SK-N-SH treated with all-trans-retinoic acid at 6 μM for 48 hours (cell line): ENCODE data around the gene SSU72.

Source experiments
- ATAC-seq: fragments of 200-7000 bp; cut with Tn5 transposase; 3 replicates; pipeline ENCODE4 v1.9.1; 2020; ENCODE audit warnings: mild to moderate bottlenecking, moderate library complexity
- ARNTL ChIP-seq: fragments of 450-650 bp; formaldehyde crosslinking; IDR thresholded peaks from 2 replicates; pipeline ENCODE4 v1.5.0; 2020; ENCODE audit warnings: low read depth, mild to moderate bottlenecking, moderate library complexity, borderline replicate concordance
- BACH2 ChIP-seq: fragments of 250-450 bp; sonication (Bioruptor Pico); IDR thresholded peaks from 2 replicates; pipeline ENCODE4 v1.9.0; 2021; ENCODE audit warnings: mild to moderate bottlenecking, borderline replicate concordance
- CSDC2 ChIP-seq: fragments of 250-450 bp; sonication (Bioruptor Pico); IDR thresholded peaks from 2 replicates; pipeline ENCODE4 v1.5.0; 2020; ENCODE audit warnings: mild to moderate bottlenecking, moderate library complexity
- ESRRG ChIP-seq: fragments of 250-450 bp; sonication (Bioruptor Pico); IDR thresholded peaks from 2 replicates; pipeline ENCODE4 v1.6.1; 2021; ENCODE audit warnings: mild to moderate bottlenecking
- GLIS3 ChIP-seq: fragments of 250-450 bp; sonication (Bioruptor Pico); IDR thresholded peaks from 2 replicates; pipeline ENCODE4 v1.5.0; 2020; ENCODE audit warnings: mild to moderate bottlenecking, moderate library complexity
- ISL1 ChIP-seq: fragments of 250-450 bp; sonication (Bioruptor Pico); IDR thresholded peaks from 2 replicates; pipeline ENCODE4 v2.1.2; 2022; ENCODE audit warnings: mild to moderate bottlenecking, moderate library complexity
- OSR1 ChIP-seq: fragments of 250-450 bp; sonication (Bioruptor Pico); IDR thresholded peaks from 2 replicates; pipeline ENCODE4 v1.8.0; 2022; ENCODE audit warnings: moderate library complexity, mild to moderate bottlenecking, inconsistent platforms
- RARB ChIP-seq: fragments of 250-450 bp; sonication (Bioruptor Pico); IDR thresholded peaks from 2 replicates; pipeline ENCODE4 v1.8.0; 2021; ENCODE audit warnings: mild to moderate bottlenecking, moderate library complexity
- SNAI2 ChIP-seq: fragments of 250-450 bp; sonication (Bioruptor Pico); IDR thresholded peaks from 2 replicates; pipeline ENCODE4 v1.5.0; 2020; ENCODE audit warnings: mild to moderate bottlenecking, moderate library complexity
- TOX ChIP-seq: fragments of 250-450 bp; sonication (Bioruptor Pico); IDR thresholded peaks from 2 replicates; pipeline ENCODE4 v1.8.0; 2021; ENCODE audit warnings: mild to moderate bottlenecking, moderate library complexity, borderline replicate concordance
- ZC3H10 ChIP-seq: fragments of 250-450 bp; sonication (Bioruptor Pico); IDR thresholded peaks from 2 replicates; pipeline ENCODE4 v1.5.1; 2021; ENCODE audit warnings: mild to moderate bottlenecking, moderate library complexity
- ZFP3 ChIP-seq: fragments of 250-450 bp; sonication (Bioruptor Pico); IDR thresholded peaks from 2 replicates; pipeline ENCODE4 v1.5.0; 2020; ENCODE audit warnings: mild to moderate bottlenecking, moderate library complexity
- ZFP30 ChIP-seq: fragments of 450-650 bp; formaldehyde crosslinking; IDR thresholded peaks from 2 replicates; pipeline ENCODE4 v1.5.0; 2022; ENCODE audit warnings: mild to moderate bottlenecking, moderate library complexity
- ZNF70 ChIP-seq: fragments of 450-650 bp; formaldehyde crosslinking; IDR thresholded peaks from 2 replicates; pipeline ENCODE4 v1.5.0; 2020; ENCODE audit warnings: mild to moderate bottlenecking, moderate library complexity
- ZNF8 ChIP-seq: fragments of 450-650 bp; formaldehyde crosslinking; IDR thresholded peaks from 2 replicates; pipeline ENCODE4 v1.5.0; 2020; ENCODE audit warnings: mild to moderate bottlenecking, moderate library complexity
- TF ChIP-seq, protein P1 (sequence below): fragments of 250-450 bp; sonication (Bioruptor Pico); IDR thresholded peaks from 2 replicates; pipeline ENCODE4 v1.5.1; 2021; ENCODE audit warnings: mild to moderate bottlenecking, moderate library complexity
- TF ChIP-seq, protein P2 (sequence below): fragments of 250-450 bp; sonication (Bioruptor Pico); IDR thresholded peaks from 2 replicates; pipeline ENCODE4 v1.8.0; 2020; ENCODE audit warnings: mild to moderate bottlenecking, moderate library complexity, borderline replicate concordance
- TF ChIP-seq, protein P3 (sequence below): fragments of 250-450 bp; sonication (Bioruptor Pico); IDR thresholded peaks from 2 replicates; pipeline ENCODE4 v1.8.0; 2021; ENCODE audit warnings: low read depth, mild to moderate bottlenecking, moderate library complexity, borderline replicate concordance
- TF ChIP-seq, protein P4 (sequence below): fragments of 250-450 bp; sonication (Bioruptor Pico); IDR thresholded peaks from 2 replicates; pipeline ENCODE4 v1.5.1; 2020; ENCODE audit warnings: low read depth, mild to moderate bottlenecking, moderate library complexity
- TF ChIP-seq, protein P5 (sequence below): fragments of 250-450 bp; sonication (Bioruptor Pico); IDR thresholded peaks from 2 replicates; pipeline ENCODE4 v1.5.0; 2020; ENCODE audit warnings: mild to moderate bottlenecking, moderate library complexity

Gene SSU72

GRCh38 chr1:1622788-1623094 lies 48.1 kb upstream of the SSU72 start:
- no peak for TF ChIP-seq BACH2 (CRISPR knock-in tag)
- TF ChIP-seq, protein P1, sequence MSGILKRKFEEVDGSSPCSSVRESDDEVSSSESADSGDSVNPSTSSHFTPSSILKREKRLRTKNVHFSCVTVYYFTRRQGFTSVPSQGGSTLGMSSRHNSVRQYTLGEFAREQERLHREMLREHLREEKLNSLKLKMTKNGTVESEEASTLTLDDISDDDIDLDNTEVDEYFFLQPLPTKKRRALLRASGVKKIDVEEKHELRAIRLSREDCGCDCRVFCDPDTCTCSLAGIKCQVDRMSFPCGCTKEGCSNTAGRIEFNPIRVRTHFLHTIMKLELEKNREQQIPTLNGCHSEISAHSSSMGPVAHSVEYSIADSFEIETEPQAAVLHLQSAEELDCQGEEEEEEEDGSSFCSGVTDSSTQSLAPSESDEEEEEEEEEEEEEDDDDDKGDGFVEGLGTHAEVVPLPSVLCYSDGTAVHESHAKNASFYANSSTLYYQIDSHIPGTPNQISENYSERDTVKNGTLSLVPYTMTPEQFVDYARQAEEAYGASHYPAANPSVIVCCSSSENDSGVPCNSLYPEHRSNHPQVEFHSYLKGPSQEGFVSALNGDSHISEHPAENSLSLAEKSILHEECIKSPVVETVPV: no peak
- no peak for TF ChIP-seq ZFP30 (CRISPR knock-in tag)
- no peak for TF ChIP-seq SNAI2 (CRISPR knock-in tag)
- TF ChIP-seq ZNF70 (CRISPR knock-in tag): no peak
- no peak for TF ChIP-seq ISL1 (CRISPR knock-in tag)
- no peak for TF ChIP-seq ZFP3 (CRISPR knock-in tag)
- TF ChIP-seq, protein P2, sequence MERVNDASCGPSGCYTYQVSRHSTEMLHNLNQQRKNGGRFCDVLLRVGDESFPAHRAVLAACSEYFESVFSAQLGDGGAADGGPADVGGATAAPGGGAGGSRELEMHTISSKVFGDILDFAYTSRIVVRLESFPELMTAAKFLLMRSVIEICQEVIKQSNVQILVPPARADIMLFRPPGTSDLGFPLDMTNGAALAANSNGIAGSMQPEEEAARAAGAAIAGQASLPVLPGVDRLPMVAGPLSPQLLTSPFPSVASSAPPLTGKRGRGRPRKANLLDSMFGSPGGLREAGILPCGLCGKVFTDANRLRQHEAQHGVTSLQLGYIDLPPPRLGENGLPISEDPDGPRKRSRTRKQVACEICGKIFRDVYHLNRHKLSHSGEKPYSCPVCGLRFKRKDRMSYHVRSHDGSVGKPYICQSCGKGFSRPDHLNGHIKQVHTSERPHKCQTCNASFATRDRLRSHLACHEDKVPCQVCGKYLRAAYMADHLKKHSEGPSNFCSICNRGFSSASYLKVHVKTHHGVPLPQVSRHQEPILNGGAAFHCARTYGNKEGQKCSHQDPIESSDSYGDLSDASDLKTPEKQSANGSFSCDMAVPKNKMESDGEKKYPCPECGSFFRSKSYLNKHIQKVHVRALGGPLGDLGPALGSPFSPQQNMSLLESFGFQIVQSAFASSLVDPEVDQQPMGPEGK (CRISPR knock-in tag): no peak
- TF ChIP-seq, protein P3, sequence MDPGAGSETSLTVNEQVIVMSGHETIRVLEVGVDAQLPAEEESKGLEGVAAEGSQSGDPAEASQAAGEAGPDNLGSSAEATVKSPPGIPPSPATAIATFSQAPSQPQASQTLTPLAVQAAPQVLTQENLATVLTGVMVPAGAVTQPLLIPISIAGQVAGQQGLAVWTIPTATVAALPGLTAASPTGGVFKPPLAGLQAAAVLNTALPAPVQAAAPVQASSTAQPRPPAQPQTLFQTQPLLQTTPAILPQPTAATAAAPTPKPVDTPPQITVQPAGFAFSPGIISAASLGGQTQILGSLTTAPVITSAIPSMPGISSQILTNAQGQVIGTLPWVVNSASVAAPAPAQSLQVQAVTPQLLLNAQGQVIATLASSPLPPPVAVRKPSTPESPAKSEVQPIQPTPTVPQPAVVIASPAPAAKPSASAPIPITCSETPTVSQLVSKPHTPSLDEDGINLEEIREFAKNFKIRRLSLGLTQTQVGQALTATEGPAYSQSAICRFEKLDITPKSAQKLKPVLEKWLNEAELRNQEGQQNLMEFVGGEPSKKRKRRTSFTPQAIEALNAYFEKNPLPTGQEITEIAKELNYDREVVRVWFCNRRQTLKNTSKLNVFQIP: no peak
- TF ChIP-seq ZC3H10 (CRISPR knock-in tag): no peak
- TF ChIP-seq TOX (CRISPR knock-in tag): no peak
- TF ChIP-seq, protein P4, sequence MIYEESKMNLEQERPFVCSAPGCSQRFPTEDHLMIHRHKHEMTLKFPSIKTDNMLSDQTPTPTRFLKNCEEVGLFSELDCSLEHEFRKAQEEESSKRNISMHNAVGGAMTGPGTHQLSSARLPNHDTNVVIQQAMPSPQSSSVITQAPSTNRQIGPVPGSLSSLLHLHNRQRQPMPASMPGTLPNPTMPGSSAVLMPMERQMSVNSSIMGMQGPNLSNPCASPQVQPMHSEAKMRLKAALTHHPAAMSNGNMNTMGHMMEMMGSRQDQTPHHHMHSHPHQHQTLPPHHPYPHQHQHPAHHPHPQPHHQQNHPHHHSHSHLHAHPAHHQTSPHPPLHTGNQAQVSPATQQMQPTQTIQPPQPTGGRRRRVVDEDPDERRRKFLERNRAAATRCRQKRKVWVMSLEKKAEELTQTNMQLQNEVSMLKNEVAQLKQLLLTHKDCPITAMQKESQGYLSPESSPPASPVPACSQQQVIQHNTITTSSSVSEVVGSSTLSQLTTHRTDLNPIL (CRISPR knock-in tag): no peak
- no peak for TF ChIP-seq OSR1 (CRISPR knock-in tag)
- TF ChIP-seq RARB (CRISPR knock-in tag): no peak
- TF ChIP-seq, protein P5, sequence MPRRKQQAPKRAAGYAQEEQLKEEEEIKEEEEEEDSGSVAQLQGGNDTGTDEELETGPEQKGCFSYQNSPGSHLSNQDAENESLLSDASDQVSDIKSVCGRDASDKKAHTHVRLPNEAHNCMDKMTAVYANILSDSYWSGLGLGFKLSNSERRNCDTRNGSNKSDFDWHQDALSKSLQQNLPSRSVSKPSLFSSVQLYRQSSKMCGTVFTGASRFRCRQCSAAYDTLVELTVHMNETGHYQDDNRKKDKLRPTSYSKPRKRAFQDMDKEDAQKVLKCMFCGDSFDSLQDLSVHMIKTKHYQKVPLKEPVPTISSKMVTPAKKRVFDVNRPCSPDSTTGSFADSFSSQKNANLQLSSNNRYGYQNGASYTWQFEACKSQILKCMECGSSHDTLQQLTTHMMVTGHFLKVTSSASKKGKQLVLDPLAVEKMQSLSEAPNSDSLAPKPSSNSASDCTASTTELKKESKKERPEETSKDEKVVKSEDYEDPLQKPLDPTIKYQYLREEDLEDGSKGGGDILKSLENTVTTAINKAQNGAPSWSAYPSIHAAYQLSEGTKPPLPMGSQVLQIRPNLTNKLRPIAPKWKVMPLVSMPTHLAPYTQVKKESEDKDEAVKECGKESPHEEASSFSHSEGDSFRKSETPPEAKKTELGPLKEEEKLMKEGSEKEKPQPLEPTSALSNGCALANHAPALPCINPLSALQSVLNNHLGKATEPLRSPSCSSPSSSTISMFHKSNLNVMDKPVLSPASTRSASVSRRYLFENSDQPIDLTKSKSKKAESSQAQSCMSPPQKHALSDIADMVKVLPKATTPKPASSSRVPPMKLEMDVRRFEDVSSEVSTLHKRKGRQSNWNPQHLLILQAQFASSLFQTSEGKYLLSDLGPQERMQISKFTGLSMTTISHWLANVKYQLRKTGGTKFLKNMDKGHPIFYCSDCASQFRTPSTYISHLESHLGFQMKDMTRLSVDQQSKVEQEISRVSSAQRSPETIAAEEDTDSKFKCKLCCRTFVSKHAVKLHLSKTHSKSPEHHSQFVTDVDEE (CRISPR knock-in tag): no peak
- no peak for TF ChIP-seq GLIS3
- TF ChIP-seq ESRRG (CRISPR knock-in tag): no peak
- no peak for TF ChIP-seq ARNTL (CRISPR knock-in tag)
- TF ChIP-seq, all 23 proteins: peak for 0
- ATAC-seq: no peak

- ATAC-seq: no peak
- TF ChIP-seq TOX (CRISPR knock-in tag) (no peak), ESRRG (CRISPR knock-in tag) (no peak), ISL1 (CRISPR knock-in tag) (no peak), GLIS3 (no peak), ZFP30 (CRISPR knock-in tag) (no peak), ARNTL (CRISPR knock-in tag) (no peak), CSDC2 (CRISPR knock-in tag) (no peak), ZNF8 (no peak), ZFP3 (CRISPR knock-in tag) (no peak), ZNF70 (CRISPR knock-in tag) (no peak), BACH2 (CRISPR knock-in tag) (no peak), SNAI2 (CRISPR knock-in tag) (no peak)
- TF ChIP-seq, protein P5 (CRISPR knock-in tag): no peak
- TF ChIP-seq, protein P1: no peak
- TF ChIP-seq, protein P2 (CRISPR knock-in tag): no peak
These were observed 47.5 kb upstream of the SSU72 start for GRCh38 chr1:1622010-1622787.
